Kidney (tissue), 14 donors: ENCODE measurements around the gene MANBA. TPM values are rescaled to one million over a fixed set of nuclear protein-coding genes. Genes with fewer than 3 reads are reported as not detected.

Source experiments
- DNase-seq, 5 donors: peaks; one replicate each; pipeline ENCODE4 v3.0.0-alpha.2; 2013 to 2020
- FAIRE-seq: peaks from 2 replicates; lab custom pipeline; 2012; peaks lifted over from hg19 to GRCh38; lab: Jason Lieb, UNC
- H3K27ac ChIP-seq, 2 donors: one replicate each; pipeline ENCODE4 v1.7.0; 2013; ENCODE audit warnings: low read depth in 2 of 2, low read length in 2 of 2, inconsistent platforms in 1 of 2
- H3K27me3 ChIP-seq: one replicate; pipeline ENCODE4 v1.7.1; 2013; ENCODE audit warnings: low read length, inconsistent platforms; ENCODE audit not compliant: control insufficient read depth, insufficient read depth
- H3K36me3 ChIP-seq, 3 donors: one replicate each; pipeline versions ENCODE4 v1.7.0 to v1.7.1; 2013; ENCODE audit warnings: low read length in 3 of 3, control low read depth in 1 of 3, inconsistent platforms in 1 of 3; ENCODE audit not compliant: insufficient read depth in 3 of 3, control insufficient read depth in 2 of 3
- H3K4me1 ChIP-seq, 3 donors: one replicate each; pipeline versions ENCODE4 v1.7.0 to v1.7.1; 2013; ENCODE audit warnings: low read length in 3 of 3, inconsistent platforms in 1 of 3, low read depth in 1 of 3; ENCODE audit not compliant: control insufficient read depth in 2 of 3, insufficient read depth in 2 of 3
- H3K4me3 ChIP-seq, 3 donors: one replicate each; pipeline versions ENCODE4 v1.7.0 to v1.8.1; 2013; ENCODE audit warnings: low read length in 3 of 3, control low read depth in 1 of 3, inconsistent platforms in 1 of 3
- H3K9ac ChIP-seq, 3 donors: one replicate each; pipeline versions ENCODE4 v1.7.0 to v1.7.1; 2013; ENCODE audit warnings: low read length in 3 of 3, control low read depth in 1 of 3, inconsistent platforms in 1 of 3
- H3K9me3 ChIP-seq, 3 donors: one replicate each; pipeline versions ENCODE4 v1.7.0 to v1.7.1; 2013; ENCODE audit warnings: low read length in 3 of 3, control low read depth in 1 of 3, inconsistent platforms in 1 of 3; ENCODE audit not compliant: control insufficient read depth in 2 of 3, insufficient read depth in 1 of 3
- CTCF ChIP-seq: IDR thresholded peaks from 3 replicates; pipeline ENCODE4 v1.5.1; 2012; ENCODE audit warnings: mild to moderate bottlenecking, moderate library complexity, borderline replicate concordance; ENCODE audit not compliant: insufficient read depth; ENCODE audit errors: extremely low read depth
- intact Hi-C: fragments of 100-400 bp; cut with DNase I; formaldehyde crosslinking; loops from one replicate; pipeline ENCODE4 v1.11.1; 2022
- polyA plus RNA-seq: library from polyadenylated mRNA; stranded (reverse); fragments of 350-450 nt; fragmentation: Illumina TruSeq; extraction: RNeasy Lipid Tissue Mini Kit (QIAGEN cat#74804); gene quantifications from one replicate; pipeline ENCODE4 v1.2.3, GENCODE V29; 2014; ENCODE audit warnings: low read depth, low replicate concordance; ENCODE audit not compliant: insufficient read depth
- total RNA-seq: library from RNA; stranded (reverse); fragmentation: NEBNext Ultra II Directional; extraction: Animal tissue kit (Norgen Biotek cat#: 25700); gene quantifications from one replicate; pipeline ENCODE4 v1.2.1, GENCODE V29; 2021
- donor health status: control.
- donor health status: control.
- donor health status: control.
- donor health status: control.
- donor health status: control.
- donor health status: DM: yes; HTN: yes; CAD: no.
- donor health status: Normal renal cell carcinoma (clear cell type).

The MANBA gene
- total and polyA plus RNA-seq, 2 donors from 2014 or later, result 19.0 to 28.0 TPM

- no peak overlapping the region for H3K4me3 ChIP-seq
- TF ChIP-seq CTCF, result no peak
- DNase-seq, result no peak
- H3K9me3 ChIP-seq, result no peaks in the 10 kb centered on the region
- intact Hi-C loops, result no loop called here
- H3K27ac ChIP-seq, result no peak overlapping the region
- no peaks in the 10 kb centered on the region for H3K4me1 ChIP-seq
- no peaks in the 10 kb centered on the region for H3K27me3 ChIP-seq
- FAIRE-seq, result no peak
- H3K36me3 ChIP-seq, result peaks cover 2 to 21% (median 8%) of the 10 kb centered on the region in 3 donors
- H3K9ac ChIP-seq, result no peak overlapping the region
Observed at GRCh38 chr4:102594000-102594399, 166.8 kb downstream of the MANBA start.

- intact Hi-C loops, result no loop called here
- FAIRE-seq (no peak), DNase-seq (no peak)
- Histone ChIP-seq H3K27me3 (no peaks in the 10 kb centered on the region), H3K9me3 (no peaks in the 10 kb centered on the region), H3K4me3 (no peak overlapping the region), H3K27ac (no peak overlapping the region), H3K4me1 (no peaks in the 10 kb centered on the region), H3K9ac (no peak overlapping the region), H3K36me3 (peaks cover 2 to 21% (median 8%) of the 10 kb centered on the region in 3 donors)
- no peak for TF ChIP-seq CTCF
Observed at GRCh38 chr4:102593147-102593546, 167.6 kb downstream of the MANBA start.

- H3K4me1 ChIP-seq, result no peaks in the 10 kb centered on the region
- no peaks in the 10 kb centered on the region for H3K9me3 ChIP-seq
- DNase-seq (no peak), FAIRE-seq (no peak)
- H3K4me3 ChIP-seq, result no peak overlapping the region
- H3K27ac ChIP-seq, result no peak overlapping the region
- no peaks in the 10 kb centered on the region for H3K27me3 ChIP-seq
- H3K9ac ChIP-seq, result no peak overlapping the region
- no peak for TF ChIP-seq CTCF
- peaks cover 2 to 25% (median 7%) of the 10 kb centered on the region in 3 donors for H3K36me3 ChIP-seq
- intact Hi-C loops, result no loop called here
Observed at GRCh38 chr4:102592256-102592655, 168.5 kb downstream of the MANBA start.

- DNase-seq (no peak), FAIRE-seq (no peak)
- no peak overlapping the region for H3K4me3 ChIP-seq
- no peaks in the 10 kb centered on the region for H3K27me3 ChIP-seq
- no peak overlapping the region for H3K9ac ChIP-seq
- no peaks in the 10 kb centered on the region for H3K4me1 ChIP-seq
- H3K9me3 ChIP-seq, result no peaks in the 10 kb centered on the region
- TF ChIP-seq CTCF, result no peak
- no peak overlapping the region for H3K27ac ChIP-seq
- intact Hi-C loops, result no loop called here
- peaks cover 0 to 9% (median 2%) of the 10 kb centered on the region in 3 donors for H3K36me3 ChIP-seq
Observed at GRCh38 chr4:102589743-102590142, 171.0 kb downstream of the MANBA start.
